HG03457 (cell line): ENCODE data around the gene CLK2.
"Not testable (repeated sequence)": the region's sequence is repeated elsewhere in the genome, so short reads cannot be mapped to it uniquely, and the experiment has no call there.

Source experiments
- ATAC-seq: cut with Tn5 transposase; IDR thresholded peaks from one replicate; pipeline ENCODE4 v1.9.1; 2021; ENCODE audit warnings: moderate number of reproducible peaks; ENCODE audit not compliant: unreplicated experiment

Gene CLK2

GRCh38 chr1:155244368-155245162 lies 28.7 kb downstream of the CLK2 start:
- ATAC-seq = peak; percentile 73

GRCh38 chr1:155242805-155243358 lies 30.4 kb downstream of the CLK2 start:
- ATAC-seq = no peak

- no peak for ATAC-seq
These were observed 31.5 kb downstream of the CLK2 start for GRCh38 chr1:155241841-155242264.

GRCh38 chr1:155241069-155241679 lies 32.1 kb downstream of the CLK2 start:
- no peak for ATAC-seq

GRCh38 chr1:155236451-155236850 lies 36.9 kb downstream of the CLK2 start:
- ATAC-seq = no peak

GRCh38 chr1:155235375-155235774 lies 37.9 kb downstream of the CLK2 start:
- not testable (repeated sequence) for ATAC-seq

- not testable (repeated sequence) for ATAC-seq
These were observed 39.8 kb downstream of the CLK2 start for GRCh38 chr1:155233502-155233901.

DNA sequence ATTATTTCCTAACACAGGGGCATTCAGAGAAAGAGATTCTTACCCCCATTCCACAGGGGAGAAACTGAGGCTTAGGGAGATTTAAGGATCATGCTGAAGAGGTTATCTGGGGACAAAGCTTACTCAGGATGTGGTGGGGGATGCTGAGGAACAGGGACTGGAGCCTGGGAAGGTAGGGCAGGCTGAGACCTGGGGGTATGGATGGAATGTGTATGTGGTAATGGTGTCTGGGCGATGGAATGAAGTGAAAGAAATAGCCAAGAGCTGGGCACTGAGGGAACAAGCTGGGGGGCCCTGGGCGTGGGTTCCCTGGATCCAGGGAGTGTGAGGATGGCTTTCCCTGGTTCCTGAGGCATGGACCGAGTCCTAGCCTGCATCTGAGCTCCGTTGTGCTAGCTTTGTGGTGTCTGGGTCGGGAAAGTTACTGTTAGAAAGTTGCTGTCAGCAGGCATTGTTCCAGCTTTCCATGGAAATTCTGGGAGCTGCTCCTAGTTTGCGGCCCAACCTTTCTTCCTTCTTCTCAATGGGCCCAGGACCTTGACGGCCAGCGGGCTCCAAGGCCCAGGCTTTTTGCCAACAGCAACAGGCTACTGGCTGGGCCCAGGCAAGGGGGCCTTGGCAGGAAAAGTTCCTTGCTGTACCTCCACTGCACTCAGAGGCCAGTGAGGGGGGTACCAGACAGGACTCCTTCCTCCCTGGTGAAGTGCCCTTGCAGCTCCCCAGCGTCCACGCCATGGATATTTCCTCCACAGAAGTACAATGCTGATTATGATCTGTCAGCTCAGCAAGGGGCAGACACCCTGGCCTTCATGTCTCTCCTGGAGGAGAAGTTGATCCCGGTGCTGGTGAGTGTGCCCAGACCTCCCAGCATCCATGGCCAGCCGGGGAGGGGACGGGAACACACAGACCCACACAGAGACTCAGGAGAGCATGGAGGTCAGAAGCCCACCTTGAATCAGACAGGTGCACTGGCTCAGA lies 41.0 kb downstream of the CLK2 start:
- not testable (repeated sequence) for ATAC-seq

DNA sequence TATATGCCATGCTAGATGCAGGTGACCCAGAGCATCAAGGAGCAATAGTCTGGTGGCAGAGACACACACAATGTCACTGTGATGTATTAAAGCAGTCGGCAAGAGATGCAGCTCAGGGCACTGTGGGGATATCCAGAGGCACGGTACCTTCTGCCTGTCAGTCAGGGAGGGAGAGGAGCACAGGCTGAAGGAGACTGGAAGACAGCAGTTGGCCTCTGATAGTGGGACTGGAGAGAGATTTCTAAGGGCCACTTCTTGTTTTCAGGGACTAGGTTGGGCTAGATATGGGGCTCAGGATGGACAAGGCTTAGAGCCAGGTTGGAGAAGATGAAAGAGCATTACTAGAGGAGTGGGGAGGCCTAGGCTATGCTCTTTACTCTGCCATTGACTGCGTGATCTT lies 42.0 kb downstream of the CLK2 start:
- ATAC-seq = not testable (repeated sequence)

GRCh38 chr1:155228096-155228427 lies 45.2 kb downstream of the CLK2 start:
- ATAC-seq = no peak

DNA sequence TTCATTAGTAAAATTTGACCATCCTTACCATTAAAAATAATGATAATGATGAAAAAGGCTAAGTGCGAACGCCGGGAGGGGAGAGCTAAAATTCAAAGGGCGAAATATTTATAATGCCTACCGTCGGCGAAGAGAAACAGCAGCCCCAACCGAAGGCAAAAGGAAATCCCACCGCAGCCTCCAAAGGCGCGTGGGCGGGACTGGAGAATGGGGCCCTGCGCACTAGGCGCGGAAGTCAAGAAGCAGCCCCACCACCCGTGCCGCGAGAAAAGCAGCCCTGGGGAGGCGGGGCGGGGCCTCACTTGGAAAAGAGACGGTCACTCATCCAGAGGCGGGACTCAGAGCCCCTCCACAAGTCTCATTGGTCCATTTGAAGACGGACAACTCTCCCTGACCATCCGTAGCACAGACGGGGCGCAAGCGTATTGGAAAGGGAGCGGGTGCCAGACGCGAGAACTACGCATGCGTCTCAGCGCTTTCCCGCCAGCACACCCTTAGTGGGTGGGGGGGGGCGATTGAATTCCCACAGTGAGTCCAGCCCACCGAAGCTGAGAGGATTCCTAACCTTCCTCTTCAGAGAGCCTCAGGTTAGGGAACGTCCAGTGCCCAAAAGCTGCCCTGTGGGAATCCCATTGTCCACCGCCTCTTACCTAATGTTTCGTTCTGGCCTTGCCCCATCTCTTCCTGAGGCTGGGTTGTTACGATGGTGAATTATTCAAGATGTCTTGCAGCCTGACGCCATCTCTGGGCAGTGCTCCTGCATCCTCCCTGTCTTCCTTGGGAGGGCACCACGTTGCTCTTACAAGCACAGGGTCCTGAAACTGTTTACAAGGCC lies 45.8 kb downstream of the CLK2 start:
- peak; percentile 80 for ATAC-seq

DNA sequence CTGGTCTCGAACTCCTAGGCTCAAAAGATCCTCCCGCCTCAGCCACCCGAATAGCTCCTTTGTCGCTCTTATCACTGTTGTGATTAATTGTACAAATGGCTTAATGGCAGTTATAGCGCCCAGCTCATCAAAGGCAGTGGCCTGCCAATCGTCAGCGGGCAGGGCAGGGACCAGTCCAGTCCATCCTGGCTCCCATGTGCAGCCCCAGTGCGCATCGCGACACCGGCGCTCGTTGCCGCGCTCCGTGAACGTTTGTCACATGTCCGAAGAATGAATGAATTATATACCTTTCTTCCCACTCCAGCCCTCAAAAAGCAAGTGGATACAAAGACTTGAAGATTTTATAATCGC lies 46.4 kb downstream of the CLK2 start:
- ATAC-seq = no peak

DNA sequence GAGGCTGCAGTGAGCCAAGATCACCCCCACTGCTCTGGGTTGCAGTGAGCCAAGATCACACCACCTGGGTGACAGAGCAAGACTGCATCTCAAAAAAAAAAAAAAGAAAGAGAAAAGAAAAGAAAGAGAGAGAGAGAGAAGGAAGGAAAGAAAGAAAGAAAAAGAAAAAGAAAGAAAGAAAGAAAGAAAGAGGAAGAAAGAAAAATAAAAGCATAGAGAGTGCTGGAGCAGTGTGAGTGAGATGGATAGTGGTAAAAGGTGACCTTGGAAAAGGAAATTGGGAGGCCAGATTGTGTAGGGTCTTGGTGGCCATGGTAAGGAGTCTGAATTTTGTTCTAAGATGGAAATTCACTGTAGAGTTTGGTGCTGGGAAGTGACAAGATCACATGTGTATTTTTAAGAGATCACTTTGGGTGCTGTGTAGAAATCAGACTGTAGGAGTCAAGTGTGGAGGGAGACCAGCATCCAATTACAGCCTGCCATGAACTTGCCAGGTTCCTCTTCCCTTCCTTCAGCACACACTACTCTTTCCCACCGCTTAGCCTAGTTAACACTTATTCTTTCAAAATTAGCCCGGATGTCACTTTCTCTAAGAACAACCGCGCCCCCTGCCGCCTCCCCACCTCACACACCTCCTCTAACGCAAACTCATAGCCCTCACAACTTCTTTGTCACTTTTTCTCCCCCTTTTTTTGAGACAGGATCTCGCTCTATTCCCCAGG lies 47.0 kb downstream of the CLK2 start:
- ATAC-seq = no peak

DNA sequence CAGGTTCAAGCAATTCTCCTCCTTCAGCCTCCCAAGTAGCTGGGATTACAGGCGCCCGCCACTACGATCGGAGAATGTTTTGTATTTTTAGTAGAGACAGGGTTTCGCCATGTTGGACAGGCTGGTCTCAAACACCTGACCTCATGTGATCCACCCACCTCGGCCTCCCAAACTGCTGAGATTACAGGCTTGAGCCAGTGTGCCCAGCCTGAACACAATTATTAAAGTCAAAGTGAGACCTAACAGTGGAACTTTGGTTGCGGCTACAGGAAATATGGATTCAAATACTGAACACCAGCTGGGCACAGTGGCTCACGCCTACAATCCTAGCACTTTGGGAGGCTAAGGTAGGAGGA lies 47.9 kb downstream of the CLK2 start:
- not testable (repeated sequence) for ATAC-seq

GRCh38 chr1:155223047-155223446 lies 50.3 kb downstream of the CLK2 start:
- no peak for ATAC-seq

DNA sequence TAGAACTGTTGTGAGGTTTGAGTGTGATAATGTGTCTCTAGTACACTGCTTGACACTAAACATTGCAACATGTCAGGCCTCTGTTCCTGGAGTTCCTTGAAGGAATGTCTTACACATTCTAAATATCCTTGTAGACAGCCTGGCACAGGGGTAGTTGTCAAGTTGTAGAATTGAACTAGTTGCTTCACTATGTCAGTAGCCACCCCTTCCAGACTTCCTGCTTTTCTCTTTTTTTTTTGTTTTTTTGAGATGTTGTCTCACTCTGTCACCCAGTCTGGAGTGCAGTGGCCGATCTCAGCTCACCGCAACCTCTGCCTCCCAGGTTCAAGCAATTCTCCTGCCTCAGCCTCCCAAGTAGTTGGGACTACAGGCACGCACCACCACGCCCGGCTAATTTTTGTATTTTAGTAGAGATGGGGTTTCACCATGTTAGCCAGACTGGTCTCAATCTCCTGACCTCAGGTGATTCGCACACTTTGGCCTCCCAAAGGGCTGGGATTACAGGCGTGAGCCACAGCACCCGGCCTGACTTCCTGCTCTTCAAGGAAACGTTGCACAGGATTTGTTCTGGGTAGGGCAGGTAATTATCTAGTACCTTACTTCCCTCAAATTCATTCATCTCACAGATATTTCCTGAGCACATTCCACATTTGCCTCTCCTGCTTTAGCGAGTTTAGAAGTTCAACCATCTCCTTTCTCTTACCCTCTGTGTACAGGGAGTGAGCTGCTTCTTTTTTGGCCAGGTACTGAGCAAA lies 52.9 kb downstream of the CLK2 start:
- ATAC-seq = not testable (repeated sequence)

GRCh38 chr1:155219592-155220031 lies 53.7 kb downstream of the CLK2 start:
- no peak for ATAC-seq

GRCh38 chr1:155218854-155219591 lies 54.3 kb downstream of the CLK2 start:
- no peak for ATAC-seq
